Tibial artery (tissue), 4 donors: ENCODE results near the gene MAN1A2.

Experiments
- DNase-seq, 2 donors: peaks; one replicate each; pipeline ENCODE4 v3.0.0-alpha.2; 2019
- H3K27ac ChIP-seq, 2 donors: fragments of 200-600 bp; sonication (generic) in 1 of 2; 1 replicate in 1 of 2; 2 replicates in 1 of 2; pipeline ENCODE4 v1.5.1; 2018 to 2019; ENCODE audit warnings: mild to moderate bottlenecking in 1 of 2
- H3K27me3 ChIP-seq, 2 donors: fragments of 200-600 bp; sonication (generic) in 1 of 2; one replicate each; pipeline versions ENCODE4 v1.5.1 to v1.6.0; 2016 to 2019
- H3K36me3 ChIP-seq, 3 donors: fragments of 200-600 bp; sonication (generic) in 2 of 3; one replicate each; pipeline ENCODE4 v1.5.1; 2016 to 2019; ENCODE audit warnings: mild to moderate bottlenecking in 2 of 3
- H3K4me1 ChIP-seq, 4 donors: fragments of 200-600 bp; sonication (generic) in 2 of 4; 1 replicate in 3 of 4; 2 replicates in 1 of 4; pipeline ENCODE4 v1.5.1; 2016 to 2019
- H3K4me3 ChIP-seq, 2 donors: fragments of 200-600 bp; sonication (generic) in 1 of 2; 1 replicate in 1 of 2; 2 replicates in 1 of 2; pipeline ENCODE4 v1.5.1; 2018 to 2019; ENCODE audit warnings: mild to moderate bottlenecking in 2 of 2
- H3K9me3 ChIP-seq, 3 donors: fragments of 200-600 bp; sonication (generic) in 1 of 3; one replicate each; pipeline ENCODE4 v1.5.1; 2016 to 2019
- intact Hi-C: fragments of 100-400 bp; cut with DNase I; formaldehyde crosslinking; loops from one replicate; pipeline ENCODE4 v1.15.0; 2023; ENCODE audit warnings: low total_unique reads
- TF ChIP-seq, protein P1 (sequence below), 2 experiments: fragments of 200-600 bp in 1 of 2; fragments of 450-650 bp in 1 of 2; IDR thresholded peaks; one replicate each; pipeline ENCODE4 v1.5.1; 2017 to 2019; ENCODE audit warnings: antibody characterized with exemption in 2 of 2, mild to moderate bottlenecking in 1 of 2, moderate library complexity in 1 of 2

MAN1A2 gene

DNA sequence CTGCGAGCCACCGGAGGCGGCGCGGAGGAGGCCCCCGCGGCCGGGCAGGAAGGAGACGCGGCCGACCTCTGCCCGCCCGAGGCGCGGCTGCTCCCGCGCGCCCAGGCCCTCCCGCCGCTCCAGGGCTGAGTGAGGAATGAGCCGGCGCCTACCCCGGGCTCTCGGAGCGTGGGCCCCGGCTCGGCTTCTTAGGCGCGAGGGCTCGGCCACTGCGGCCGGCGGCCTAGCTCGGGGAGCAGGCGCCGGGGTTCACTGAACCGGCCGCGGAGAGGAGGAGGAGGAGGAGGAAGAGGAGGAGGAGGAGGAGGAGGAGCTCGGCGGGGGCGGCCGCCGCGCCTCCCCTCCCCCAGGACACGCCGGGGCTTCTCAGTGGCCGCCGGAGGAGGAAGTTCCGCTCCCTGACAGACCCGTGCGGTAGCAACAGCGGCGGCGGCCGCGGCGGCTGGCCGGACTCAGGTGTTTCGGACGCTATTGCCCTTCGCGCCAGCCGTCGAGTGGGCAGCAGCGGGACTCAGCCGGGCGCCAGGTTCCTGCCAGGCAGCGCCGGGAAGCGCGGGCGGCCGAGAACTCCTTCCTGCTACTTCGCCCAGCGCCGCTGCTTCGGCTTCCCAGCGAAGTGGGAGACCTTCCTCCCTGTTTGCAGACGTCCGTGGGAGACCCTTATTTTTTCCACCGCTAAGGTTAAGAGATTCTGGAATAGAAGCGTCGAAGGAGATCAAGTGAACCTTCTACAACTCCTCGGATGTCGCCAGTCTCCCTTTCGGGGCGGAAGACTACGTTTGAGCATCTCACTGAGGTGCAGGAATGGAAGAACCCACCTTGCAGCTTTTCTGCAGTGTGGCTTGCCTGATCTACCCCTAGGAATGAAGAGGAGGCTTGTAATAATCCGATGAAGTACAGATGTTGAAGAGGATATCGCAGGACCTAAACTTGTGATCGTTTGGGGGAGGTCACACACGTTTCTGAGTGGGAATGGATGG is at the start of gene MAN1A2:
TSS of gene MAN1A2 (plus strand) at position 404 of the 980 bp plus-strand sequence. CDS start 735 bp downstream, outside the sequence.
- TF ChIP-seq, protein P1, sequence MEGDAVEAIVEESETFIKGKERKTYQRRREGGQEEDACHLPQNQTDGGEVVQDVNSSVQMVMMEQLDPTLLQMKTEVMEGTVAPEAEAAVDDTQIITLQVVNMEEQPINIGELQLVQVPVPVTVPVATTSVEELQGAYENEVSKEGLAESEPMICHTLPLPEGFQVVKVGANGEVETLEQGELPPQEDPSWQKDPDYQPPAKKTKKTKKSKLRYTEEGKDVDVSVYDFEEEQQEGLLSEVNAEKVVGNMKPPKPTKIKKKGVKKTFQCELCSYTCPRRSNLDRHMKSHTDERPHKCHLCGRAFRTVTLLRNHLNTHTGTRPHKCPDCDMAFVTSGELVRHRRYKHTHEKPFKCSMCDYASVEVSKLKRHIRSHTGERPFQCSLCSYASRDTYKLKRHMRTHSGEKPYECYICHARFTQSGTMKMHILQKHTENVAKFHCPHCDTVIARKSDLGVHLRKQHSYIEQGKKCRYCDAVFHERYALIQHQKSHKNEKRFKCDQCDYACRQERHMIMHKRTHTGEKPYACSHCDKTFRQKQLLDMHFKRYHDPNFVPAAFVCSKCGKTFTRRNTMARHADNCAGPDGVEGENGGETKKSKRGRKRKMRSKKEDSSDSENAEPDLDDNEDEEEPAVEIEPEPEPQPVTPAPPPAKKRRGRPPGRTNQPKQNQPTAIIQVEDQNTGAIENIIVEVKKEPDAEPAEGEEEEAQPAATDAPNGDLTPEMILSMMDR (IDR thresholded peaks at IDR 0.05), result peak in 1 of 2 experiments; percentile 17
- peak; percentile 87 to 94 for DNase-seq
- peak within 1 kb of the TSS; percentile 71 to 93 for H3K4me3 ChIP-seq
- H3K9me3 ChIP-seq, result no peaks in the 10 kb centered on the region
- H3K27me3 ChIP-seq, result no peaks in the 10 kb centered on the region
- H3K36me3 ChIP-seq, result no peaks in the 10 kb centered on the region
- peaks cover 0 to 59% (median 22%) of the 10 kb centered on the region in 4 donors for H3K4me1 ChIP-seq
- intact Hi-C loops, result loop anchor here (5.0 to 10.0 kb wide), 2 partner anchors 240 to 557 kb away; partner anchors contain the start of genes GDAP2, TENT5C and WDR3
- H3K27ac ChIP-seq, result peak within 1 kb of the TSS; percentile 86 to 98

DNA sequence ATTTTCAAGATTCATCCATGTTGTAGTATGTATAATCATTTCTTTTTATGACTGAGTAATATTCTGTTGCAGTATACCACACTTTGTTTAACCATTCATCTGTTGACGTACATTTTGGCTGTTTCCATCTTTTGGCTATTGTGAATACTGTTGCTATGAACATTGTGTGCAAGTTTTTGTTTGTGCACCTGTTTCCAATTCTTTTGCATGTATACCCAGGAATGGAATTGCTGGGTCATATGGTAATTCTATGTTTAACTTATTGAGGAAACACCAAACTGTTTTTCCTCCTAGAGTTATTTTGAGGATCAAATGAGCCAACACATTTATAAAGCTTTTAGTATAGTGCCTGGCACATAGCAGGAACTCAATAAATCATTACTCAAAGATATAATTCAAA is 49.2 kb upstream of the MAN1A2 start:
- Histone ChIP-seq H3K27ac (no peak overlapping the region), H3K27me3 (no peaks in the 10 kb centered on the region), H3K9me3 (no peaks in the 10 kb centered on the region), H3K4me3 (no peak overlapping the region), H3K36me3 (no peaks in the 10 kb centered on the region), H3K4me1 (peaks cover 0 to 12% (median 0%) of the 10 kb centered on the region in 4 donors)
- DNase-seq, result no peak
- intact Hi-C loops, result no loop called here
- TF ChIP-seq, protein P1 (IDR thresholded peaks at IDR 0.05), result no peak

DNA sequence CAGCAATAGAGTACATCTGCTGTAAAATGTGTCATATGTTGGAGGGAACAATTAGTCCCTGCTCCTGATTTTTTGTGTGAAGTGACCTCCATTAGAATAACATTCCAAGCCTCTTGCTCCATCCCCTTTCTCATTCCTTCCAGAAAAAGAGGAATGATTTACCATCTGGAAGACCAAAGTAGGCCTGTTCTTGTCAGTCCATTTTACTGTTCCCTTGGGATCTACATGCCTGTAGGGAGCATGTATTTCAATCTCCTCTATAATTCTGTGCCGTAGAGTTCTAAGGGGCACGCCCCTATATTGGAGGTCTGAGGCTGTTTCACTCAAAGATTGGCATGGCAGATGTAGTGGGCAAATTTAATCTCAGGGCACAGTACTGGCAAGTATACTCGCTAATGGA is 48.8 kb upstream of the MAN1A2 start:
- no peak for DNase-seq
- H3K27me3 ChIP-seq, result no peaks in the 10 kb centered on the region
- no peaks in the 10 kb centered on the region for H3K36me3 ChIP-seq
- no peak overlapping the region for H3K4me3 ChIP-seq
- TF ChIP-seq, protein P1 (IDR thresholded peaks at IDR 0.05), result no peak
- H3K4me1 ChIP-seq, result peaks cover 0 to 12% (median 0%) of the 10 kb centered on the region in 4 donors
- H3K9me3 ChIP-seq, result no peaks in the 10 kb centered on the region
- intact Hi-C loops, result no loop called here
- H3K27ac ChIP-seq, result no peak overlapping the region

DNA sequence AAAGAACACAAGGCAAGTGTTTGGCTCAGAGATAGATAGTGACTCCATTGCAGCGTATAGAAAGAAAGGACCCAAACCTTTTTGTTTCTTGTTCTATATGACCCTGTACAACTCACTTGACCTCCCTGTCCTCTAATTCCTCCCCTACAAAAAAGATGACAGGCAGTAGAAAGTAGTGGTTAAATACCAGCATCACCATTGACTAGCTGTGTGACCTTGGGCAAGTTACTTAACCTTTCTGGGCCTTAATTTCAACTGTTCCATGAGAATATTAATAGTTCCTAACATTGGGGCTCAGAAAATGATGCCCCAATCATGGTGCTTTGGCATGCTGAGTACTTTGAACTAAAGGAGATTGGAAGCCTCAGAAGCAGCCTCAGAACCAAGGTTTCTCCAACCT is 46.7 kb upstream of the MAN1A2 start:
- H3K27ac ChIP-seq, result no peak overlapping the region

DNA sequence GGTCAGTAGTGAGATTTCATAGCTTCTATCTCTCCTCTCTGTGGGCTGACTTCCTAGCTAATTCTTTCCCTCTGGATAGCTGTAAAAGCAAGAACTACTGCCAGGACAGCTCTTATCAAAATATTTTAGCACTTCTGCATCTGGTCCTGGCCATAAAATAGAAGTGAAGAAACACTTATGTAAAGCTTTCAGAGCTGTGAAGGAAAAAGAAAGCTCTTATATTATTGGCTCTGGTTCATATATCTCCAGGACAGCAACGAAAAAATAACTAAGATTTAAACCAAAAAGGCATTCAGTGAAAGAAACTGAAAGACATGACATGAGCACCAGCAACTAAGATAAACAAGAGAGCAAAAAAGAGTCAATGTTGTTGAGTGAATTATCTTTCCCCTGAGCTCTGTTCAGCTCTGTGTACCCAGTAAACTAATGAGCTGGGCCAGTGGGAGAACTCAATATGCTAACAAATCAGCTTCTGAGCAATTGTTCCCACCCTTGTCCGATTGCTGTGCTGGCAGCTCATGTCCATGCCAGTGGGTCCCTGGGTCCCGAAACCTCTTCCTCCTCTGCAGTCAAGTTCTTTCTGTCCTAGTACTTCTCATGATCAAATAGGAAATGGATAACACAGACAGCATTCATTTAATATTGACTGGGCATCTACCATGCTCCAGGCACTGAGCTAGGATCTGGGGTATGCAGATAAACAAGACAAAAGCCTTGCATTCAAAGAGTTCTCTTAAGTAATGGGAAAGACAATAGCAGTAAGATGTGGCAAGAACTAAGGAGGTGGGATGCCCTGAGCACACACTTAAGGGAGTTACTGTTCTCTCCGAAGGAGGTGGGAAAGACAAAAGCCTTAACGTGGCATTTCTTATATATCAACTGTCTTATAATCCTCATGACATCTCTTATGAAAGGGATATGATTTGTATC is 45.3 kb upstream of the MAN1A2 start:
- no peak for DNase-seq
- intact Hi-C loops, result no loop called here
- no peak overlapping the region for H3K27ac ChIP-seq
- H3K4me1 ChIP-seq, result peaks cover 0 to 12% (median 0%) of the 10 kb centered on the region in 4 donors
- no peaks in the 10 kb centered on the region for H3K27me3 ChIP-seq
- no peak overlapping the region for H3K4me3 ChIP-seq
- TF ChIP-seq, protein P1 (IDR thresholded peaks at IDR 0.05), result no peak
- H3K9me3 ChIP-seq, result no peaks in the 10 kb centered on the region
- no peaks in the 10 kb centered on the region for H3K36me3 ChIP-seq

More for the DNA sequence above, 46.7 kb upstream of the MAN1A2 start:
- H3K36me3 ChIP-seq, result no peaks in the 10 kb centered on the region
- DNase-seq, result no peak
- TF ChIP-seq, protein P1 (IDR thresholded peaks at IDR 0.05), result no peak
- H3K4me1 ChIP-seq, result peaks cover 0 to 12% (median 0%) of the 10 kb centered on the region in 4 donors
- intact Hi-C loops, result no loop called here
- H3K9me3 ChIP-seq, result no peaks in the 10 kb centered on the region
- no peak overlapping the region for H3K4me3 ChIP-seq
- no peaks in the 10 kb centered on the region for H3K27me3 ChIP-seq
